Cardiac muscle cell (in vitro differentiated cells and primary cell): ENCODE measurements around the gene GALP. TPM values are rescaled to one million over a fixed set of nuclear protein-coding genes. Genes with fewer than 3 reads are reported as not detected.

ENCODE experiments used
- DNase-seq, 2 donors: peaks; one replicate each; pipeline versions ENCODE4 v3.0.0 to v3.0.0-alpha.2; 2010 to 2017; ENCODE audit warnings: low read depth in 1 of 2, low spot score in 1 of 2
- H3K27ac ChIP-seq: fragments of 200-600 bp; sonication (generic); 2 replicates; pipeline ENCODE4 v1.5.1; 2016
- H3K27me3 ChIP-seq: fragments of 200-600 bp; sonication (generic); 2 replicates; pipeline ENCODE4 v1.6.0; 2016; ENCODE audit warnings: control low read depth
- H3K36me3 ChIP-seq: fragments of 200-600 bp; sonication (generic); 2 replicates; pipeline ENCODE4 v1.5.1; 2016; ENCODE audit warnings: control low read depth
- H3K4me1 ChIP-seq: fragments of 200-600 bp; sonication (generic); 2 replicates; pipeline ENCODE4 v1.8.1; 2017; ENCODE audit warnings: low read depth, mild to moderate bottlenecking, mixed run types
- H3K4me3 ChIP-seq: fragments of 200-600 bp; sonication (generic); 2 replicates; pipeline ENCODE4 v1.5.1; 2016; ENCODE audit warnings: mild to moderate bottlenecking
- H3K9me3 ChIP-seq: fragments of 200-600 bp; sonication (generic); 2 replicates; pipeline ENCODE4 v1.5.1; 2017; ENCODE audit warnings: low read depth, mild to moderate bottlenecking, control low read depth
- CTCF ChIP-seq: IDR thresholded peaks from 2 replicates; pipeline ENCODE4 v1.5.1; 2012; ENCODE audit warnings: low read depth, mild to moderate bottlenecking, low read length
- polyA plus RNA-seq: library from polyadenylated mRNA; unstranded; fragments of >200 nt; fragmentation: Nextera tagmentation; extraction: Ambion mirVana; gene quantifications from 2 replicates; pipeline ENCODE4 v1.2.1, GENCODE V29; 2016
- total RNA-seq: library from RNA; depleted of rRNA; stranded (reverse); fragments of >200 nt; gene quantifications from 2 replicates; pipeline ENCODE4 v1.2.3, GENCODE V29; 2016

Gene GALP
- total and polyA plus RNA-seq, 2 experiments from 2014 or later = 0.21 TPM; not detected in 1

- H3K4me1 ChIP-seq = no peaks in the 10 kb centered on the region
- TF ChIP-seq CTCF = no peak
- DNase-seq = no peak
Observed at GRCh38 chr19:56222901-56223300, 47.1 kb downstream of the GALP start.

GRCh38 chr19:56223481-56223880 lies 47.7 kb downstream of the GALP start:
- no peak for DNase-seq
- H3K36me3 ChIP-seq = no peaks in the 10 kb centered on the region
- H3K4me3 ChIP-seq = no peak overlapping the region
- H3K4me1 ChIP-seq = no peaks in the 10 kb centered on the region
- no peak overlapping the region for H3K27ac ChIP-seq
- no peaks in the 10 kb centered on the region for H3K27me3 ChIP-seq
- H3K9me3 ChIP-seq = no peaks in the 10 kb centered on the region
- no peak for TF ChIP-seq CTCF

More at GRCh38 chr19:56222901-56223300, 47.1 kb downstream of the GALP start:
- no peaks in the 10 kb centered on the region for H3K9me3 ChIP-seq
- H3K27ac ChIP-seq = no peak overlapping the region
- H3K36me3 ChIP-seq = no peaks in the 10 kb centered on the region
- H3K27me3 ChIP-seq = no peaks in the 10 kb centered on the region
- no peak overlapping the region for H3K4me3 ChIP-seq

Other genes with a start within 250 kb of the GALP start
- not detected in 2 replicates for gene NLRP13, start 243.7 kb upstream of the GALP start, total RNA-seq
- not detected in 2 replicates for gene NLRP13, start 243.7 kb upstream of the GALP start, polyA plus RNA-seq
- not detected in 2 replicates for gene NLRP8, start 228.2 kb upstream of the GALP start, total RNA-seq
- not detected in 2 replicates for gene NLRP8, start 228.2 kb upstream of the GALP start, polyA plus RNA-seq
- not detected in 2 replicates for gene NLRP5, start 189.2 kb upstream of the GALP start, total RNA-seq
- gene NLRP5, start 189.2 kb upstream of the GALP start, polyA plus RNA-seq = not detected in 2 replicates
- gene ZNF787, start 54.7 kb upstream of the GALP start, total RNA-seq = 43.0 and 45.5 TPM in 2 replicates
- gene ZNF787, start 54.7 kb upstream of the GALP start, polyA plus RNA-seq = 29.2 and 34.9 TPM in 2 replicates
- 67.8 and 72.8 TPM in 2 replicates for gene ZNF444, start 34.7 kb upstream of the GALP start, total RNA-seq
- 71.8 and 88.4 TPM in 2 replicates for gene ZNF444, start 34.7 kb upstream of the GALP start, polyA plus RNA-seq
- not detected in 2 replicates for gene ZSCAN5B, start 21.8 kb downstream of the GALP start, total RNA-seq
- 0.29 TPM in 1 of 2 replicates, not detected in the other for gene ZSCAN5B, start 21.8 kb downstream of the GALP start, polyA plus RNA-seq
- gene ZSCAN5C, start 26.3 kb downstream of the GALP start, total RNA-seq = not detected in 2 replicates
- gene ZSCAN5C, start 26.3 kb downstream of the GALP start, polyA plus RNA-seq = 0.20 TPM in 1 of 2 replicates, not detected in the other
- gene EDDM13, start 96.7 kb downstream of the GALP start, total RNA-seq = not detected in 2 replicates
- 0.62 and 0.68 TPM in 2 replicates for gene EDDM13, start 96.7 kb downstream of the GALP start, polyA plus RNA-seq
- 2.9 and 53.9 TPM in 2 replicates for gene ZSCAN5A, start 138.8 kb downstream of the GALP start, total RNA-seq
- gene ZSCAN5A, start 138.8 kb downstream of the GALP start, polyA plus RNA-seq = 14.2 and 15.1 TPM in 2 replicates
- 10.1 and 13.5 TPM in 2 replicates for gene ZNF582, start 217.5 kb downstream of the GALP start, total RNA-seq
- 17.7 and 19.5 TPM in 2 replicates for gene ZNF582, start 217.5 kb downstream of the GALP start, polyA plus RNA-seq
- 3.6 and 26.7 TPM in 2 replicates for gene ZNF583, start 228.3 kb downstream of the GALP start, total RNA-seq
- gene ZNF583, start 228.3 kb downstream of the GALP start, polyA plus RNA-seq = 7.4 and 18.4 TPM in 2 replicates